NK-92 (cell line): ENCODE data around the gene PIK3C2B.
"Not testable (repeated sequence)": the region's sequence is repeated elsewhere in the genome, so short reads cannot be mapped to it uniquely, and the experiment has no call there.

Experiments used
- DNase-seq: peaks from one replicate; lab custom pipeline; 2025; ENCODE audit not compliant: unreplicated experiment; lab: John Stamatoyannopoulos, UW

The PIK3C2B gene

DNA sequence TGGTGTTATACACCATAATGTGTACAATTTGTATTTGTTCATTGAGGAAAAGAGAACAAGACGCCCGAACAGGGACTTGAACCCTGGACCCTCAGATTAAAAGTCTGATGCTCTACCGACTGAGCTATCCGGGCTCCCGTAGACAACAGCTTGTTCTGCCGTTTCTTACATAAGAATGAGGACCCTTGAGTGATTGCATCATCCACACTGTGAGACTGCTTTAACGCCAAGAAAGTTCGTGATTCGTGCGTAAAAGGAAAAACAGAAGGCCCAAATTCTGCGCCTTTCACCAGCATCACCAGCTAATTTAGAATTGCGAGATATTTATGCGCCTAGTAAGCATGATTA is 12.3 kb upstream of the PIK3C2B start:
- peak; percentile 38 for DNase-seq

DNA sequence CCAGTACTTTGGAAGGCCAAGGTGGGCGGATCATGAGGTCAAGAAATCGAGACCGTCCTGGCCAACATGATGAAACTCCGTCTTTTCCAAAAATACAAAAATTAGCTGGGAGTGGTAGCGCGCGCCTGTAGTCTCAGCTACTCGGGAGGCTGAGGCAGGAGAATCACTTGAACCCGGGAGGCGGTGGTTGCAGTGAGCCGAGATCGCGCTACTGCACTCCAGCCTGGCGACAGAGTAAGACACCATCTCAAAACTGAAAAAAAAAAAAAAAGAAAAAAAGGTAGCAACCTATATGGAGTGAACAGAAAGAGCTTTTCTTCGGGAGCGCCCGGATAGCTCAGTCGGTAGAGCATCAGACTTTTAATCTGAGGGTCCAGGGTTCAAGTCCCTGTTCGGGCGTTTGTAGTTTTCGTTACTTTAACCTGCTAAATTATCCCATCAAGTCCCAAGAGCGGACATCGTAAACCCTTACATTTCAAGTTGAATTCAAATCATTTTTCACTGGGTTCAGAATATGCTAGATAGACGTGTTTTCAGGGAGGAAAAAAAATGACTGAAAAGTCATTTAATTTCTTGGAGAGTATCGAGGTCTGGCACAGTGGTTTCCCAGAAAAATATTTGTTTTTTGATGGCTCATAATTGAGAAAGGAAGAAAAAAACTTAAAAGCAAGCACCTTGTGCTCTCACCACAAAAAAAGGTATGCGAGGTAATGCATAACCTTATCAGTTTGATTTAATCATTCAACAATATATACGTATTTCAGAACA is 11.8 kb upstream of the PIK3C2B start:
- DNase-seq: no peak

DNA sequence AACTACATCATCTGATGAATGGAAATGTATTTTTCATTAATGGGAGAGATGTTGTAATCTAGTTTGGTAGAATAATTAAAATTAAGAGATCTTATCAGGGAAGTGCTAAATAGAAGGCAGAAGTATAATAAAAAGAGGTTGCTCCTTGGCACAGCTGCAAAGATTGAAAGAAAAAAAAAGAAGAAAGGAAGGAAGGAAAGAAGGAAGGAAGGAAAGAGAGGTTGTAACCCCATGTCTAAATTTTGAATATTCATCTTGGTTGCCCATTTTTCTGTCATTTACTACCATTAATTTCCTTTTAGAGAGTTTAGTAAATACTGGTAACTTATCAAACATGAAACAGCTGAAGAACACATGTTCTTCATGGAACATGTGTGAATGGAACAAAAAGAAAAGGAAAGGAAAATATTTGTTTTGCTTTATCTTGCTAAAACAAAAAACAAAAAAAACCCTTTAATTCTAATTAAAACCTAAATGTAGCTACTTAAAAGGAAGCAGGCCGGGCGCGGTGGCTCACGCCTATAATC is 11.1 kb upstream of the PIK3C2B start:
- DNase-seq: no peak

DNA sequence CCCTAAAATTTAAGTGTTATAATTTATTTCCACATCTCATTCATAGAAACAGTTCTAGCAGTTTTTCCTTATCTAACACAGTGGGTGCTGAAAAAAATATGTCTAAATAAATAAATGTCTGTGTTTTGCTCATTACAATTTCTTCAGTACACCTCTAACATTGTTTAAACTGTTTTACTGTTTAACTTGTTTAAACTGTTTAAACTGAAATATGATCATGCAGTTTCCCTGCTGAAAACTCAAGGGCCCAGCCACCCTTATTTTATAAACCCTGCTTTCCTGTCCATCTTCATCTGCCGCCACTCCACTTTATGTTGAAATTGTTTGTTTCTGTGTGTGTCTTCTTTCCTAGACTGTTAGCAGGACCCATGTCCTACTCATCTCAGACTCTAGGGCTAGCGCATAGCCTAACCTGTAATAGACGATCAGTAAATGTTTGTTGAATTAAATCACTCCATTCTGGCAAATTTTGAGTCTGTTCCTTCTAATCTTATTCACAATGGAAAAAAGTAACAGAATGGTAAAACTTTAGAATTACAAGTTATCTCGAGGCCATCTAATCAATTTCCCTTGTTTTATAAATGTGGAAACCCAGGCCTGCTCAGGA is 9.4 kb upstream of the PIK3C2B start:
- DNase-seq: no peak

DNA sequence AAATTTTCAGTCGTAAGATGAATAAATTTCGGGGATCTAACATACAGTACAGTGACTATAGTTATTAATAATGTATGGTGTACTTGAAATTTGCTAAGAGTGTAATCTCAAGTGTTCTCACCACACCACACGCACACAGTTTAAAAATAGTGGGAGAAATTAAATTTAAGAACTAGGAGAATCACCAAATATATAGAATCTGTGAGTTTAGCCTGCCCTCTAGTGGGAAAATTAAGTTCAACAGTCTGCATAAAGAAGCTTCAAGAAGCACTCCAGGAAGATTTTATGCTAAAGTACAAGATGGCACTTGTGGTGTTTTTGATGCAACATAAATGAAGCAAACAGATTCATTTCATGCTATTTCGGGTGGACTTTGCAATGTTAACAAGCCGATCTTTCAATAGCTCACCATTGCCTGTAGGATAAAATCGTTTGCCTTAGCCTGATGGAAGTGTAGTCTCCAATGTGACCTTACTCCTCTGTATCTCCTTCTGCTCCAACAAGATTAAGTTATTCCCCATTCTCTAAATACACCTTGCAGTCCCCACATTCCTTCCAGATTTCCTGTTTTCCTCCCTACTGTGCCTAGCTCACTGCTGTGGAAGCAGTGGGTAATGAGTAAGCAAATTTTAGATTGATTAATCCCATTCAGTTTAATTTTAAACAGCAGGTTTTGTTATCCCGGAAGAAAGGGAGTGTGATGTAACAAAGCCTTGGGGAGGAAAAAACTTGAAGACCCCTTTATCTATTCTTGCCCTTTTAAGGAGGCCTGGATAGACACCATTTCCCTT is 8.7 kb upstream of the PIK3C2B start:
- no peak for DNase-seq

DNA sequence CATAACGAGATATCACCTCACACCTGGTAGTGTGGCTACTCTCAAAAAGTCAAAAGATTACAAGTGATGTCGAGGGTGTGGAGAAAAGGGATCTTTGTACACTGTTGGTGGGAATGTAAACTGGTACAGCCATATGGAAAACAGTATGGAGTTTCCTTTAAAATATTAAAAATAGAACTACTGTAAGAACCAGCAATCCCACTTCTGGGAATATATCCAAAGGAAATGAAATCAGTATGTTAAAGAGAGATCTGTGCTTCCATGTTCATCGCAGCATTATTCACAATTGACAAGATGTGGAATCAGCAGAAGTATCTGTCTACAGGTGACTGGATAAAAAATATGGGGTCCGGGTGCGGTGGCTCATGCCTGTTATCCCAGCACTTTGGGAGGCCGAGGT is 7.6 kb upstream of the PIK3C2B start:
- no peak for DNase-seq

DNA sequence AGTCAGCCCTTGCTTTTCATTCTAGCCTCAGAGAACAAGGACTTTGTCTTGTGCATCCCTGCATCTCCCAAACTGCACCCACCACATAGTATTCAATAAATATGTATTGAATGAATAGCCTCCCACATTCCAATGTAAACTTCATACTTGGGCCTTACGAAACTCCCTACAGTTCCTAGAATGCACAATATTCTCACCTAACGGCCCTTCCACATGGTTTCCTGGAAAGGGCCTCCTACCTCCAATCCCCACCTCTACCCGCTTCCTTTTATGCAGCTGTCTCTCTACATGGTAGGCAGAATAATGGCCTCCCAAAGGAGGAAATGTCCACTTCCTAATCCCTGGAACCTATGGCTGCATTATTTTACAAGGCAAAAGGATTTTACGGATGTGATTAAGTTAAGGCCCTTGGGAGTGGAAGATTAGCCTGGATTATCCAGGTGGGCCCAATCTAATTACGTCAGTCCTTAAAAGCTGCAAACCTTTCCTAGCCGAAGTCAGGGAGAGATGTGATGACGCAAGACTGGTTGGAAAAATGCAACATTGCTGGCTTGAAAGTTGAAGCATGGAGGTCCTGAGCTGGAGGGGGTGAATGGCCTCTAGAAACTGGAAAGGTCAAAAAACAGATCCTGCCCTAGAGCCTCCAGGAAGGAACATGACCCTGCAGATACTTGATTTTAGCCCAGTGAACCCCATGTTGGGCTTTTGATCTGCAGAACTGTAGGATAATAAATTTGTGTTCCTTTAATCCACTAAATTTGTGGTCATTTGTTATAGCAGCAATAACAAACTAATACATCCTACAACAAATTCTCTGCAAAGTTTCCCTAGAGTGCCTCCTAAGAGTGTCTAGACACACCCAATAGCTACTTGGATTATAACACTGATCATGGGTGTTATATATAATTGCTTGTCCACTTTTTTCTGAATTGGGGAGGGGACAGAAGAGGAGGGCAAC is 5.2 kb upstream of the PIK3C2B start:
- no peak for DNase-seq

DNA sequence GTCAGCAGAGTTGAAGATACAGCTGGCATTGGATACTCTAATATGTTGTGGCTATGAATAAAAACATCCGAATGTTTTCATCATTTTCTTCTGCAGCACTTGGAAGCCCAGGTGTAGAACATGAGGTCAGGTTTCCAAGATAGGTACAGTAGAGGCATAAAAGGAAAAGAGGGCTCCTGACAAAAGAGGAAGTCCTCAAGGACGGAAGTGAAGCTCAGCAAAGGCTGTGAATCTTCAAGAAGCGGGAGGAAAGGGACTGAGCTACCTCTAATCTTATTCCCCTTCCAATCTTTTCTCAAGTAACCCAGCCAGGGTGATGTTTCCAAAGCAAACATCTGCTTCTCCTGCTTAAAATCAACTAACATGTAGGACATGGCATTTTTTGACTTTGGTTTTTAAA is 4.4 kb upstream of the PIK3C2B start:
- no peak for DNase-seq

DNA sequence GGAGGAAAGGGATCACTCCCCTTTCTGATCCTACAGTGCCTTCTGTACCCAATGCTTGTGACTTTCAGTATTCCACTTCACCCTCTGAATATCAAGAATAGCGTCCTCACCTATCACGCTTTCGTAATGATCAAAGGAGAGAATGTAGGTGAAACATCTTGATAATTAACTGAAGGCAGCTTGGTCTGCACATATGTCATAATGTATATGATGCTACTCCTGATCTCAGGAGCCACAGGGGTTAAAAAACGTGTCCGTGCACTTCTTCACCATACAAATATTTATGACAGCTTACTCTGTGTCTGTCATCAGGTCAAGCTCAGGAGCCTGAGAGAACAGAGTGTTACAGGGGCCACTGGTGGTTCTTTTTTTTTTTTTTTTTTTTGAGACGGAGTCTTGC is 1.2 kb upstream of the PIK3C2B start:
- DNase-seq: no peak

DNA sequence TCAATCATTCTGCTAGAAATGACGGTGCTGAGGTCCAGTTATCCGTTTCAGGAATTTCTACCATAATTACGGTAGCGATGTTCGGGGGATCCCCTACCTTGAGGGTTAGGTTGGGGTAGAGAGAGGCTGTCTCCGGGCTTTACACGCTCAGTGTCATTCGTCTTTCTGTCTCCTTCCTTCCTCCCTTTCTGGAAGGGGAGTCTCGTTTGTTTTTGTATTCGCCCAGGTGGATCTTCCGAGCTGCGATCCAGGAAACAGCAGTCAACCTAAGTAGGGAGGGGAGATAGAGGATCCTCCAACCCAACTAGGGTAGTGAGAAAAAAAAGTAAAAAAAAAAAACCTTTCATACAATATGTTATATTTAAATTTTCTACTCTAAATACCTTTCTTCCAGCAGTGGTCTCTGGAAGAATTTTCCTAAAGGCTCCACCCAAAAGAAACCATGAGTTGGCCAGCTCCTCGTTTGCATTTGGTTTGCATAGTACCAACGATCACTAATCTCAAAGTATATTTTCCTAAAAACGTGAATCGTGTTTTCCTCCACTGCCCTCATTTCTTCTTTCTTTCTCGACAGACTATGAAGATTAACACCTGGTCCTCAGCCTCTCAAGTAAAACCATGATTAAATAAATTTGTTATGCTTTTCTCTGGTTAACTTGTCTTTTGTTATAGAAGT is 611 bp upstream of the PIK3C2B start:
- DNase-seq: no peak

DNA sequence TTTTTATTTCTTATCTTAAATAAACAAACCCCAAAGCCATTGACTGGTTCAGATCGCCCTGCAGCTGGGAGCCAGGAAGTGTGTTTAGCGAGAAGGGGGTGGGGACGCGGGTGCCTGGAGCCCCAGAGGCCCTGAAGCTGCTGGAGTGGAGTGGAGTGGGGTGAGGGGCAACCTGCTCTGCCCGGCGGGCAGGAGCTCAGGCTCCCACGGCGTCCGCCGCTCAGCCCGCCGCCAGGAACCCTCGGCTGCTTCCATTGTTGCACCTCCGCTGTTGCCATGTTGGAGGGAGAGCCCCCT is 673 bp downstream of the PIK3C2B start:
- no peak for DNase-seq

DNA sequence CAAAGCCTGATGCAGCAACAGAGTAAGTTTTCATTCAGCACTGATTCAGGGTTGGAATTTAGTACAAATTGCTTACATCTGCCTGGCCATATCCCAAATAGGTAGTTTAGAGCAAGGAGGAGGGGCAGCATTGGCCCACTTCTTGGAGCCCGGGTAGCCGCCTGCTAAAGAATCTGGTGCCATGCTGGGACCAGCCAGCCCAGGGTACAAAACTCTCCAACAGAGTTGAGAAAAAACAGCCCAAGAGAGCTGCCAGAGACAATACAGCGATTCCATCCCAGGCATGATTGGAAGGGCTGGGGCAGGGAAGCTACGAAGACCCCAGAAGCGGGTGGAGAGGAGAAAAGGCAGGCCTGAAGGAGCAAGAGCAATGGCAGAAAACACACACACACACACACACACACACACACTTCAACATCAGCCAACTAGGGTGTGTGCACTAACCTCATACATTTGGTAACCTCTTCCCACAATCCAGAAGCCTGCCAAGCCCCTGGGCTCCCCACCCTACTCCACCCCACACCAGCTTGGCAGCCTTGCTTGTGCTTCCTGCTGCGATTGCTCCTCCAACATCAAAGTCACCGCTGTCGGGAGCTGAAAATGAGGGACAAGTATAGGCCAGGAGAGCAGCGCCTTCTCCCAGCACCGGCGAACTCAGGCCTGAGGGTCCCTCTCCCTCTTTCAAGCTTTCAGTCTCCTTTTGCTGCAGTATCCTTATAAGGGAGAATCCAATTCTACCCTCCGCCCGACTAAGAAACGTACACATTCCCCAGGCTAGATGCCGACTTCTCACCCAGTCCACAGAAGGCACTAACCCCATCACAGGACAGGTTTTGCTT is 1.2 kb downstream of the PIK3C2B start:
- no peak for DNase-seq

DNA sequence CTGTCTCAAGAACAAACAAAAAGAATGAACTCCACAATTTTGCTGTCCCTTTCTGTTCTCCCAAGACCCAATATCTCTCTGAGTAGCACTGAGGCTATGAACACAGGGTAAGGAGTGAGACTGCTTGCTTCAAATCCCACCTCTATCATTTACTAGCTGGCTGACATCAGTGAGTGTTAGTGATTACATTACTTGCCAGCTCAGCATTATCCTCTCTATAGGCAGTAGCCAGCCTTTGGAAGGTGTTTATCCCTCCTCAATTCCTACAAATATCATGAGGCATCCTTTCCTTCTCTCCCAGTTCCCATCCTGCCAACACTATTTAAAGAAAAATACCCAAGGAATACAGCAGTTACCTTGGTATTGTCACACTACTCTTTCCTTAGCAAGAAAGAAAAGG is 3.0 kb downstream of the PIK3C2B start:
- DNase-seq: no peak

DNA sequence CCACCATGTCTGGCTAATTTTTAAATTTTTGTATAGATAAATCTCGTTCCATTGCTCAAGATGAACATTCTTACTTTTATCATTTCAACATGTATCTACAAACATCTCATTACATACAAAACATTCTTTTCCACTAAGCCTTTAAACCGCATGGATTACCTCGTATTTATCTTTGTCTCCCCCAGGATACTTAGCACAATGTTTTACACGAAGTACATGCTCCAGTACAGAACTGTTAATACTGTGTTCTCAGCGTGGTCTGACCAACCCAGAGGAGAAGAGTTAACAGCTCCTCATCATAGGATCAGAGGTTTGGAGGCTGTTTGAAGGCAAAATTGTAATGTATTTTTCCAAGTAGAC is 7.4 kb downstream of the PIK3C2B start:
- no peak for DNase-seq

DNA sequence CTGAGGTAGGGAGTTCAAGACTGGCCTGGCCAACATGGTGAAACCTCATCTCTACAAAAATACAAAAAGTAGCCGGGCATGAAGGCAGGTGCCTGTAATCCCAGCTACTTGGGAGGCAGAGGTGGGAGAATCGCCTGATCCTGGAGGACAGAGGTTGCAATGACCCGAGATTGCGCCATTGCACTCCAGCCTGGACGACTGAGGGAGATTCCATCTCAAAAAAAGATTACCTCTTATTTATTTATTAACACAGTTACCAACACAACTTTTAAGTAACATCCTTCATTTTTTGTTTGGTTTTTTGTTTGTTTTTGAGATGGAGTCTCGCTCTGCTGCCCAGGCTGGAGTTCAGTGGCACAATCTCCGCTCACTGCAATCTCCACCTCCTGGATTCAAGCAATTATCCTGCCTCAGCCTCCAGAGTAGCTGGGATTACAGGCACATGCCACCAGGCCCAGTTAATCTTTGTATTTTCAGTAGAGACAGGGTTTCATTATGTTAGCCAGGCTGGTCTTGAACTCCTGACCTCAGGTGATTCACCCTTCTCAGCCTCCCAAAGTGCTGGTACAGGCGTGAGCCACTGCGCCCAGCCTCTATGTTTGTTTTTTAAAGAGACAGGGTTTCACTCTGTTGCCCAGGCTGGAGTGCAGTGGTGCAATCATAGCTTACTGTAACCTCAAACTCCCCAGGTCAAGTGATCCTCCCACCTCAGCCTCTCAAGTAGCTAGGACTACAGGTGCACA is 7.9 kb downstream of the PIK3C2B start:
- not testable (repeated sequence) for DNase-seq

DNA sequence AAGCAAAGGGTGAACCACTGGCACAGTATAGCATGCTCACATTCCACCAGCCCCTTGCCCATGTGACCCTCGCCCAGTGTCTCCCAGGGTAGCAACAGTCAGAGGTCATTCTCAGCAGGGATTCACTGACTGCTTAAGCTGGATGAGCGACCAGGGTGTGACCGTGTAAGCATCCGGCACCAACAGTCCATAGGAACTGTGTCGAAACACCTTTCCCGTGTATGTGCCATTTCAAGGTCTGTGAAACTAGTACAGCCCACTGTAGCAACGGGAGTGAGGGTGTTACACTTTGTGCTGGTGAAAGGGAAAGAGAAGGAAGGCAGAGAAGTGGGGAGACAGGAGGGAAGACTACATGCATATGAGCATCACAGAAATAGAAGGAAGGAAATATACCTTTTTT is 10.8 kb downstream of the PIK3C2B start:
- no peak for DNase-seq

DNA sequence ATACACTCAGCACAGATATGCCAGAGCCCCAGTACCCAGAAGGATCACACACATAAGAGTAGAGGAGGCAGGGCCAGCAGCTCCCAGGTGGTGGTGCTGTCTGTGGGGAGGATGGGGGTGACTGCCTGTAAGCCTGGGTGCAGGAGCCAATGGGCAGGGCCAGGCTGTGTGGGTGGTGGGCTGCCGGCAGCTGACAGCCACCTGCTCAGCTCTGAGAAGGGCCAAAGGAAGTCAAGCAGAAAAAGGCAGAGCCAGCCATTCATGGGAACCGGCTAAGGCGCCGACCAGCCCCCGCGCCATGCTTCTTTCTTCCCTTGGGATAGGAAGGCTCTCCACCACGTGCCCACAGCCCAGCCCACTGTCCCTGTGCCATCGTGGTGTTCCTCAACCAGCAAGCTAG is 14.1 kb downstream of the PIK3C2B start:
- DNase-seq: no peak

DNA sequence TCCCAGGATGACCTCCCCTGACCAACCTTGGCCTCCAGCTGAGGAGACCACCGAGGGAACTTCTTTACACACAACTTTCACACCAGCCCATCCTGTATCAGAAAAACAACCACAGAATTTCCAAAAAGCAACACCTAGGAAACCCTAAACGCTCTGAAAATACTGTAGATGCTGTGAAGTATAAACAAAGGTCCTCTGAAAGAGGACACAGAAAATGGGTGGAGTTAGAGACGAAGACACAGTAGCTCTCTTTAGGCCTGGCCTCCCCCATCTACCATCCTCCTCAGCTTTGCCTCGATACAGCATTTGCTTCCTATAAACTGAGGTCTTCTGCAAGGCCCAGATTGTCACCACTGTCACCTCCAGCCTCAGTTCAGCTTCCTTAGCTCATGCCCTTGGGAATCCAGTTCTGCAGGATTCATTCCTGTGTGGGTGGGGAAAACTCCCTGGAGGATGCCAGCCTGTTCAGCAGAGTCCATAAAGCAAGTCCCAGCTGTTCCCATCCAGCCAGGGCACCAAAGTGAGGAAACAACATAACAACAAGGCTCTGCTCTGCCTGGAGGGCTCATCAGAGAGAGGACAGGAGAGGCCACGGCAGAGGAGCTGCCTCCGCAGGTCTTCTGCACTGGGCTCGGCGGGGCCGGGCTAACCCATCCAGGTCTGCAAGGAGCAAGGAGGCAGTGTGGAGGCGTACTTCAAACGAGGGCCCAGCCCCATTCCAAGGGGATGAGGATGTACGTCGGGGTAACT is 15.0 kb downstream of the PIK3C2B start:
- DNase-seq: no peak
